22Rv1 (cell line): ENCODE results near the gene FAM222A.

ENCODE experiments used
- ZFX ChIP-seq: fragments of 450-650 bp; IDR thresholded peaks from 2 replicates; pipeline ENCODE4 v1.6.1; 2017; ENCODE audit warnings: antibody characterized with exemption, borderline replicate concordance
- TF ChIP-seq, protein P1 (sequence below): fragments of 450-650 bp; IDR thresholded peaks from 2 replicates; pipeline ENCODE4 v1.5.1; 2017; ENCODE audit warnings: mild to moderate bottlenecking

DNA sequence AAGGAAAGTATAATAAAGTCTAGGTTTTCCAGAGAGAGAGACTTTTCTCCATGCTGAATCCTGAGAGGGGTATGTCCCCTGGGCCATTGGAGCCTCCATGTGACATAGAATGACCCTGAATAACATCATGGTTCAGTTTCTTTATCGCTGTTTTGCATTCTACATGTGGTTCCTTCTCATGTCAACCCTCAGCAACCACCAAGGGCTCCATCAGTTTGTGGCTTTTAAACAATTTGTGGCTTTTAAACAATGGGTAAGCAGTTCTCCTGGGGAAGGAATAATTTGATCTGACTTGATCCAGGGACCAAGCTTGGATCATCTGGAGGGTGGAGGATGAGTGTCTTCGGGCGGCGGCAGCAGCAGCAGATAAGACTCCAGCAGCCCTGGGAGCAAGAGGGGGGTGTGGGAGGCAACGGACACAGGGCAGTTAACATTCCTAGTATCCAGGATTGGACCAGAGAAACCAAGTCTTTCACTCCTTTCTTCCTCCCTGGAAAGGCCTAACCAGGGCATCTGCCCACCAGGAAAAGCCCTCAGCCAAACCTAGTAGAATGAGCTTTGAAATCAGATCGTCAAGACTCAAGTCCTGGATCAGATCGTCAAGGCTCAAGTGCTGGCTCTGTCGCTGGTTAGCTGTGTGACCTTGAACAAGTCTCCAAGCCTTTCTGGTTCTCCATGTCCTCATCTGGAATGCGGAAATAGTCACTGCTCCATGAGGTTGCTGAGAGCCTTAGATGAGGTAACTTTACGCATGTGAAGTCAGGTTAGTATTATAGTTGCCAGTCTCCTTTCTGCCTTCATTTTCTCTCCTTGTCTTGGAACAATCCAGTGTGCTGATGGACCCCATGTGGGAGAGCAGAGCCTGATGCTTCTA lies 27.8 kb upstream of the FAM222A start:
- TF ChIP-seq ZFX = no peak
- TF ChIP-seq, protein P1, sequence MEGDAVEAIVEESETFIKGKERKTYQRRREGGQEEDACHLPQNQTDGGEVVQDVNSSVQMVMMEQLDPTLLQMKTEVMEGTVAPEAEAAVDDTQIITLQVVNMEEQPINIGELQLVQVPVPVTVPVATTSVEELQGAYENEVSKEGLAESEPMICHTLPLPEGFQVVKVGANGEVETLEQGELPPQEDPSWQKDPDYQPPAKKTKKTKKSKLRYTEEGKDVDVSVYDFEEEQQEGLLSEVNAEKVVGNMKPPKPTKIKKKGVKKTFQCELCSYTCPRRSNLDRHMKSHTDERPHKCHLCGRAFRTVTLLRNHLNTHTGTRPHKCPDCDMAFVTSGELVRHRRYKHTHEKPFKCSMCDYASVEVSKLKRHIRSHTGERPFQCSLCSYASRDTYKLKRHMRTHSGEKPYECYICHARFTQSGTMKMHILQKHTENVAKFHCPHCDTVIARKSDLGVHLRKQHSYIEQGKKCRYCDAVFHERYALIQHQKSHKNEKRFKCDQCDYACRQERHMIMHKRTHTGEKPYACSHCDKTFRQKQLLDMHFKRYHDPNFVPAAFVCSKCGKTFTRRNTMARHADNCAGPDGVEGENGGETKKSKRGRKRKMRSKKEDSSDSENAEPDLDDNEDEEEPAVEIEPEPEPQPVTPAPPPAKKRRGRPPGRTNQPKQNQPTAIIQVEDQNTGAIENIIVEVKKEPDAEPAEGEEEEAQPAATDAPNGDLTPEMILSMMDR = no peak
